Stomach (tissue), 4 donors: Measurements from ENCODE around the gene SHCBP1L.

Experiments used
- EP300 ChIP-seq: sonication (generic); formaldehyde crosslinking; IDR thresholded peaks from one replicate; pipeline ENCODE4 v1.6.1; 2017; ENCODE audit warnings: antibody characterized with exemption
- POLR2A ChIP-seq, 4 donors: fragments of 450-650 bp; IDR thresholded peaks; one replicate each; pipeline ENCODE4 v1.6.1; 2016; ENCODE audit warnings: antibody characterized with exemption in 4 of 4, control low read depth in 2 of 4, mild to moderate bottlenecking in 1 of 4, moderate library complexity in 1 of 4
- POLR2AphosphoS5 ChIP-seq, 3 donors: sonication (generic); formaldehyde crosslinking; IDR thresholded peaks; one replicate each; pipeline ENCODE4 v1.6.1; 2016; ENCODE audit warnings: antibody characterized with exemption in 3 of 3
- TF ChIP-seq, protein P1 (sequence below), 7 experiments: fragments of 450-650 bp in 4 of 7; fragments of 200-600 bp in 3 of 7; sonication (generic) in 3 of 7; IDR thresholded peaks; one replicate each; pipeline ENCODE4 v1.5.1; 2016 to 2019; ENCODE audit warnings: antibody characterized with exemption in 7 of 7, control low read depth in 2 of 7, mild to moderate bottlenecking in 1 of 7

GRCh38 chr1:182985876-182986275 is 32.9 kb upstream of the SHCBP1L start:
- TF ChIP-seq, protein P1, sequence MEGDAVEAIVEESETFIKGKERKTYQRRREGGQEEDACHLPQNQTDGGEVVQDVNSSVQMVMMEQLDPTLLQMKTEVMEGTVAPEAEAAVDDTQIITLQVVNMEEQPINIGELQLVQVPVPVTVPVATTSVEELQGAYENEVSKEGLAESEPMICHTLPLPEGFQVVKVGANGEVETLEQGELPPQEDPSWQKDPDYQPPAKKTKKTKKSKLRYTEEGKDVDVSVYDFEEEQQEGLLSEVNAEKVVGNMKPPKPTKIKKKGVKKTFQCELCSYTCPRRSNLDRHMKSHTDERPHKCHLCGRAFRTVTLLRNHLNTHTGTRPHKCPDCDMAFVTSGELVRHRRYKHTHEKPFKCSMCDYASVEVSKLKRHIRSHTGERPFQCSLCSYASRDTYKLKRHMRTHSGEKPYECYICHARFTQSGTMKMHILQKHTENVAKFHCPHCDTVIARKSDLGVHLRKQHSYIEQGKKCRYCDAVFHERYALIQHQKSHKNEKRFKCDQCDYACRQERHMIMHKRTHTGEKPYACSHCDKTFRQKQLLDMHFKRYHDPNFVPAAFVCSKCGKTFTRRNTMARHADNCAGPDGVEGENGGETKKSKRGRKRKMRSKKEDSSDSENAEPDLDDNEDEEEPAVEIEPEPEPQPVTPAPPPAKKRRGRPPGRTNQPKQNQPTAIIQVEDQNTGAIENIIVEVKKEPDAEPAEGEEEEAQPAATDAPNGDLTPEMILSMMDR (IDR thresholded peaks at IDR 0.05) = no peak
- TF ChIP-seq EP300 (no peak), POLR2AphosphoS5 (IDR thresholded peaks at IDR 0.05) (no peak), POLR2A (IDR thresholded peaks at IDR 0.05) (no peak)
